ENCODE results near the gene FILIP1L. TPM values are rescaled to one million over a fixed set of nuclear protein-coding genes. Genes with fewer than 3 reads are reported as not detected.

Gene FILIP1L
- total RNA-seq, 1 experiment from 2014 or later = 0.17 TPM

DNA sequence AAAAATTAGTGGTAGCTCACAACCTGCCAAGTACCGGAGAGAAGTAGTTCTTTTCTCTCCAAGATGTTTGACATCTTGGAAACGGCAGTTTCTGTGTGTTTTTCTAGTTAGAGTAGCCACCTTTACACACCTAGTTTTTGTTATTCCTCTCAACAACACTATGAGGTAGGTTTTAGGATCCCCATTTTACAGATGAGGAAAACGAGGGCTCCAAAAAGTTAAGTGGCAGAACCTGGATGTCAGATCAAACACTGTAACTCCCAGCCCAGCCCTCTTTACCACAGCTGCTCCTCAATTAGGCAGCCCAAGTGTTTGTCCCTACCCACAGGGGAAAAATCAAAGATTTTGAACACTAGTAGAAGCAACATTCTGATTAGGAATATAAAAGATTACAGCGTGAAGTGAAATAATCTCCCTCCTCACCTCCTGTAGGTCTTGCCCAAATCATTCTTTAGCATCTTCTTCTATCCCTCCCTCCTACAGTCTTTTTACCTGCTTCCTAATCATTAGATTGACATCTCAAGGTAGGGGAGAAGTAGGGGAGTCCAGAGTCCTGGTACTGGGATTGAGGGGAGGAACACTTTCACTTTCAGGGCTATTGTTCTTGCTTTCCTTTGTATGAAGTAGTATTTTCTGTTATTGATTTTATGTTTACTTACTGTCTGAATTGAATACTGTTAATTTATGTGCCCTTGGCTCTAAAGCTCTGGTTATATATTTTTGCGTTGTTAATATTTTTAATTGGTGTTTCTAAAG is 154.0 kb downstream of the FILIP1L start:
- ATAC-seq (no peak), DNase-seq (ENCODE audit: low read depth, low spot score) (no peak)
- H4K20me1 ChIP-seq (ENCODE audit: insufficient read depth) = no peaks in the 10 kb centered on the region
- ChIA-PET RAD21 (ENCODE audit: low non-redundant PET in 1 of 2, low total read pairs in 2 of 2, uncharacterized antibody in 2 of 2, unreplicated experiment in 2 of 2) (no interaction called here), POLR2A (no interaction called here), CTCF (no interaction called here)
- intact Hi-C loops (cut with micrococcal nuclease) = no loop called here
- H3K27ac ChIP-seq (ENCODE audit: low read depth, low read length) = no peak overlapping the region
- H3K9me2 ChIP-seq (ENCODE audit: insufficient read depth) = no peaks in the 10 kb centered on the region
- no peak overlapping the region for H3K4me2 ChIP-seq (ENCODE audit: low read length)
- H3K4me3 ChIP-seq (replicated peaks in 1 of 2; ENCODE audit: low read depth in 1 of 2, low read length in 2 of 2) = no peak overlapping the region
- BruUV-seq (replicated peaks) = no TSS peak
- no peaks in the 10 kb centered on the region for H3K27me3 ChIP-seq (ENCODE audit: insufficient read depth, low read length)
- H3K36me3 ChIP-seq (ENCODE audit: control insufficient read depth in 1 of 2, insufficient read depth in 2 of 2, low read length in 2 of 2) = no peaks in the 10 kb centered on the region
- TF ChIP-seq, protein P1, sequence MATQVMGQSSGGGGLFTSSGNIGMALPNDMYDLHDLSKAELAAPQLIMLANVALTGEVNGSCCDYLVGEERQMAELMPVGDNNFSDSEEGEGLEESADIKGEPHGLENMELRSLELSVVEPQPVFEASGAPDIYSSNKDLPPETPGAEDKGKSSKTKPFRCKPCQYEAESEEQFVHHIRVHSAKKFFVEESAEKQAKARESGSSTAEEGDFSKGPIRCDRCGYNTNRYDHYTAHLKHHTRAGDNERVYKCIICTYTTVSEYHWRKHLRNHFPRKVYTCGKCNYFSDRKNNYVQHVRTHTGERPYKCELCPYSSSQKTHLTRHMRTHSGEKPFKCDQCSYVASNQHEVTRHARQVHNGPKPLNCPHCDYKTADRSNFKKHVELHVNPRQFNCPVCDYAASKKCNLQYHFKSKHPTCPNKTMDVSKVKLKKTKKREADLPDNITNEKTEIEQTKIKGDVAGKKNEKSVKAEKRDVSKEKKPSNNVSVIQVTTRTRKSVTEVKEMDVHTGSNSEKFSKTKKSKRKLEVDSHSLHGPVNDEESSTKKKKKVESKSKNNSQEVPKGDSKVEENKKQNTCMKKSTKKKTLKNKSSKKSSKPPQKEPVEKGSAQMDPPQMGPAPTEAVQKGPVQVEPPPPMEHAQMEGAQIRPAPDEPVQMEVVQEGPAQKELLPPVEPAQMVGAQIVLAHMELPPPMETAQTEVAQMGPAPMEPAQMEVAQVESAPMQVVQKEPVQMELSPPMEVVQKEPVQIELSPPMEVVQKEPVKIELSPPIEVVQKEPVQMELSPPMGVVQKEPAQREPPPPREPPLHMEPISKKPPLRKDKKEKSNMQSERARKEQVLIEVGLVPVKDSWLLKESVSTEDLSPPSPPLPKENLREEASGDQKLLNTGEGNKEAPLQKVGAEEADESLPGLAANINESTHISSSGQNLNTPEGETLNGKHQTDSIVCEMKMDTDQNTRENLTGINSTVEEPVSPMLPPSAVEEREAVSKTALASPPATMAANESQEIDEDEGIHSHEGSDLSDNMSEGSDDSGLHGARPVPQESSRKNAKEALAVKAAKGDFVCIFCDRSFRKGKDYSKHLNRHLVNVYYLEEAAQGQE (IDR thresholded peaks at IDR 0.05; ENCODE audit: low read depth) = no peak
- TF ChIP-seq ZNF274 (IDR thresholded peaks at IDR 0.05; ENCODE audit: low read depth, low read length) (no peak), SIN3A (IDR thresholded peaks at IDR 0.05; ENCODE audit: low read depth) (no peak), CBX3 (IDR thresholded peaks at IDR 0.05; ENCODE audit: low read depth) (no peak), TCF7L2 (IDR thresholded peaks at IDR 0.05; ENCODE audit: borderline replicate concordance, extremely low read depth, insufficient read depth, insufficient read length) (no peak), EZH2 (IDR thresholded peaks at IDR 0.05) (no peak), POLR2AphosphoS5 (IDR thresholded peaks at IDR 0.05; ENCODE audit: low read depth, low read length) (no peak), CTCF (IDR thresholded peaks at IDR 0.05 in 2 of 3, conservative IDR thresholded peaks at IDR 0.05 in 1 of 3; ENCODE audit: borderline replicate concordance in 1 of 3, insufficient read depth in 1 of 3, low read depth in 2 of 3, low read length in 2 of 3) (no peak), JUND (IDR thresholded peaks at IDR 0.05) (no peak), EZH2phosphoT487 (IDR thresholded peaks at IDR 0.05; ENCODE audit: borderline replicate concordance) (no peak), EGR1 (IDR thresholded peaks at IDR 0.05; ENCODE audit: low read depth) (no peak), FOSL1 (IDR thresholded peaks at IDR 0.05; ENCODE audit: low read depth) (no peak), RAD21 (IDR thresholded peaks at IDR 0.05; ENCODE audit: low read depth) (no peak), MAX (IDR thresholded peaks at IDR 0.05) (no peak)
- TF ChIP-seq, protein P2, sequence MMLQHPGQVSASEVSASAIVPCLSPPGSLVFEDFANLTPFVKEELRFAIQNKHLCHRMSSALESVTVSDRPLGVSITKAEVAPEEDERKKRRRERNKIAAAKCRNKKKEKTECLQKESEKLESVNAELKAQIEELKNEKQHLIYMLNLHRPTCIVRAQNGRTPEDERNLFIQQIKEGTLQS (IDR thresholded peaks at IDR 0.05) = no peak
- no peaks in the 10 kb centered on the region for H3K79me2 ChIP-seq (ENCODE audit: insufficient read depth, low read length)
- H3K9ac ChIP-seq (ENCODE audit: low read length) = no peak overlapping the region
- H3K9me3 ChIP-seq (ENCODE audit: control insufficient read depth in 1 of 2, insufficient read depth in 1 of 2, low read depth in 1 of 2, low read length in 2 of 2) = no peaks in the 10 kb centered on the region
- H2AFZ ChIP-seq (ENCODE audit: low read depth, low read length, poor library complexity, severe bottlenecking) = no peak overlapping the region
- H3K4me1 ChIP-seq (ENCODE audit: control insufficient read depth in 1 of 2, insufficient read depth in 2 of 2, low read length in 2 of 2) = no peaks in the 10 kb centered on the region

Measured in HCT116 (cell line).